Liver (tissue), 3 donors: ENCODE measurements around the gene CRYZ.
A peak's percentile ranks its signal among the peaks of the same experiment; 100 is the strongest.

Experiments used
- CTCF ChIP-seq: fragments of 150-350 bp; IDR thresholded peaks from 2 replicates; pipeline ENCODE4 v1.5.1; 2017; ENCODE audit warnings: improper control_type of control experiment, low read depth, low read length; ENCODE audit not compliant: missing input control
- FOXA1 ChIP-seq: IDR thresholded peaks from 2 replicates; pipeline ENCODE4 v1.6.1; 2016; ENCODE audit warnings: antibody characterized with exemption
- FOXA2 ChIP-seq: IDR thresholded peaks from 2 replicates; pipeline ENCODE4 v1.6.1; 2016; ENCODE audit warnings: antibody characterized with exemption
- GABPA ChIP-seq, 2 donors: IDR thresholded peaks in 1 of 2; conservative IDR thresholded peaks in 1 of 2; 2 replicates each; pipeline ENCODE4 v1.6.1; 2016; ENCODE audit warnings: antibody characterized with exemption in 2 of 2, mild to moderate bottlenecking in 1 of 2, moderate library complexity in 1 of 2
- JUND ChIP-seq, 2 donors: IDR thresholded peaks; 2 replicates each; pipeline ENCODE4 v1.6.1; 2016; ENCODE audit warnings: antibody characterized with exemption in 2 of 2
- NR2F2 ChIP-seq: IDR thresholded peaks from 2 replicates; pipeline ENCODE4 v1.6.1; 2016; ENCODE audit warnings: antibody characterized with exemption
- RAD21 ChIP-seq, 2 donors: IDR thresholded peaks; 2 replicates each; pipeline ENCODE4 v1.6.1; 2016; ENCODE audit warnings: antibody characterized with exemption in 2 of 2, mild to moderate bottlenecking in 2 of 2
- RXRA ChIP-seq, 2 donors: IDR thresholded peaks; 2 replicates each; pipeline ENCODE4 v1.6.1; 2017 to 2018; ENCODE audit warnings: antibody characterized with exemption in 2 of 2, mild to moderate bottlenecking in 1 of 2
- SP1 ChIP-seq: IDR thresholded peaks from 2 replicates; pipeline ENCODE4 v1.6.1; 2018; ENCODE audit warnings: antibody characterized with exemption, mild to moderate bottlenecking
- TAF1 ChIP-seq: conservative IDR thresholded peaks from 2 replicates; pipeline ENCODE4 v1.6.1; 2016; ENCODE audit warnings: antibody characterized with exemption, mild to moderate bottlenecking
- YY1 ChIP-seq: IDR thresholded peaks from 2 replicates; pipeline ENCODE4 v1.6.1; 2016; ENCODE audit warnings: antibody characterized with exemption, mild to moderate bottlenecking
- ZBTB33 ChIP-seq: IDR thresholded peaks from 2 replicates; pipeline ENCODE4 v1.6.1; 2016; ENCODE audit warnings: antibody characterized with exemption
- TF ChIP-seq, protein P1 (sequence below): IDR thresholded peaks from 2 replicates; pipeline ENCODE4 v1.6.1; 2016; ENCODE audit warnings: antibody characterized with exemption
- TF ChIP-seq, protein P2 (sequence below): IDR thresholded peaks from 2 replicates; pipeline ENCODE4 v1.6.1; 2016; ENCODE audit warnings: antibody characterized with exemption, mild to moderate bottlenecking
- donor health status: healthy.
- donor health status: healthy.

- TF ChIP-seq SP1 (no peak), GABPA (IDR thresholded peaks at IDR 0.05 in 1 of 2, conservative IDR thresholded peaks at IDR 0.05 in 1 of 2) (no peak), CTCF (no peak), YY1 (peak; percentile 49), FOXA2 (no peak), RAD21 (IDR thresholded peaks at IDR 0.05) (no peak), RXRA (IDR thresholded peaks at IDR 0.05) (peak in 1 of 2 donors; percentile 62), TAF1 (no peak), FOXA1 (no peak), JUND (IDR thresholded peaks at IDR 0.05) (peak; percentile 58 to 95), NR2F2 (no peak), ZBTB33 (peak; percentile 28)
- TF ChIP-seq, protein P1, sequence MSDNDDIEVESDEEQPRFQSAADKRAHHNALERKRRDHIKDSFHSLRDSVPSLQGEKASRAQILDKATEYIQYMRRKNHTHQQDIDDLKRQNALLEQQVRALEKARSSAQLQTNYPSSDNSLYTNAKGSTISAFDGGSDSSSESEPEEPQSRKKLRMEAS: peak; percentile 18
- TF ChIP-seq, protein P2, sequence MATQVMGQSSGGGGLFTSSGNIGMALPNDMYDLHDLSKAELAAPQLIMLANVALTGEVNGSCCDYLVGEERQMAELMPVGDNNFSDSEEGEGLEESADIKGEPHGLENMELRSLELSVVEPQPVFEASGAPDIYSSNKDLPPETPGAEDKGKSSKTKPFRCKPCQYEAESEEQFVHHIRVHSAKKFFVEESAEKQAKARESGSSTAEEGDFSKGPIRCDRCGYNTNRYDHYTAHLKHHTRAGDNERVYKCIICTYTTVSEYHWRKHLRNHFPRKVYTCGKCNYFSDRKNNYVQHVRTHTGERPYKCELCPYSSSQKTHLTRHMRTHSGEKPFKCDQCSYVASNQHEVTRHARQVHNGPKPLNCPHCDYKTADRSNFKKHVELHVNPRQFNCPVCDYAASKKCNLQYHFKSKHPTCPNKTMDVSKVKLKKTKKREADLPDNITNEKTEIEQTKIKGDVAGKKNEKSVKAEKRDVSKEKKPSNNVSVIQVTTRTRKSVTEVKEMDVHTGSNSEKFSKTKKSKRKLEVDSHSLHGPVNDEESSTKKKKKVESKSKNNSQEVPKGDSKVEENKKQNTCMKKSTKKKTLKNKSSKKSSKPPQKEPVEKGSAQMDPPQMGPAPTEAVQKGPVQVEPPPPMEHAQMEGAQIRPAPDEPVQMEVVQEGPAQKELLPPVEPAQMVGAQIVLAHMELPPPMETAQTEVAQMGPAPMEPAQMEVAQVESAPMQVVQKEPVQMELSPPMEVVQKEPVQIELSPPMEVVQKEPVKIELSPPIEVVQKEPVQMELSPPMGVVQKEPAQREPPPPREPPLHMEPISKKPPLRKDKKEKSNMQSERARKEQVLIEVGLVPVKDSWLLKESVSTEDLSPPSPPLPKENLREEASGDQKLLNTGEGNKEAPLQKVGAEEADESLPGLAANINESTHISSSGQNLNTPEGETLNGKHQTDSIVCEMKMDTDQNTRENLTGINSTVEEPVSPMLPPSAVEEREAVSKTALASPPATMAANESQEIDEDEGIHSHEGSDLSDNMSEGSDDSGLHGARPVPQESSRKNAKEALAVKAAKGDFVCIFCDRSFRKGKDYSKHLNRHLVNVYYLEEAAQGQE: peak; percentile 40
Observed at GRCh38 chr1:74729741-74730478, 2.9 kb downstream of the CRYZ start.
